GM20431 (cell line): Measurements from ENCODE around the gene FAXDC2.

Experiments
- in situ Hi-C: fragments of 300-500 bp; cut with MseI, MboI; formaldehyde crosslinking; loops from one replicate; pipeline ENCODE4 v1.15.0; 2020; ENCODE audit warnings: low sequenced_read_pairs; ENCODE audit not compliant: unreplicated experiment

FAXDC2 gene

GRCh38 chr5:154778534-154778933, 71.9 kb downstream of the FAXDC2 start:
- in situ Hi-C loops: no loop called here

- in situ Hi-C loops: no loop called here
Measured at GRCh38 chr5:154776167-154776566, 74.2 kb downstream of the FAXDC2 start.

- in situ Hi-C loops: no loop called here
Measured at GRCh38 chr5:154773326-154773725, 77.1 kb downstream of the FAXDC2 start.

- in situ Hi-C loops: no loop called here
Measured at GRCh38 chr5:154771383-154771901, 79.0 kb downstream of the FAXDC2 start.

GRCh38 chr5:154770111-154770510, 80.3 kb downstream of the FAXDC2 start:
- in situ Hi-C loops: no loop called here
